SK-N-SH (cell line): ENCODE data around the gene NUTF2. TPM values are rescaled to one million over a fixed set of nuclear protein-coding genes. Genes with fewer than 3 reads are reported as not detected.

ENCODE experiments used
- CTCF ChIA-PET: fragments of 300-600, 350-600 bp; formaldehyde crosslinking; extraction: SDS; loops from one replicate; lab custom pipeline; 2021; lab: Yijun Ruan, JAX
- POLR2A ChIA-PET: fragments of 350-600 bp; sonication (Branson Sonifier 250); formaldehyde crosslinking; extraction: SDS; loops from one replicate; lab custom pipeline; 2020; ENCODE audit warnings: antibody characterized with exemption, inconsistent platforms; lab: Yijun Ruan, JAX
- DNase-seq: peaks from one replicate; pipeline ENCODE4 v3.0.0; 2012
- H2AFZ ChIP-seq: fragments of 200-600 bp; sonication (generic); 2 replicates; pipeline ENCODE4 v1.8.1; 2016; ENCODE audit warnings: antibody characterized with exemption, mild to moderate bottlenecking, low read depth
- H3F3A ChIP-seq: fragments of 200-600 bp; sonication (generic); replicated peaks from 2 replicates; pipeline ENCODE3; 2016; ENCODE audit warnings: antibody characterized with exemption, mild to moderate bottlenecking; ENCODE audit not compliant: insufficient read depth
- H3K27ac ChIP-seq, 2 experiments: fragments of 200-500 bp in 1 of 2; fragments of 200-600 bp in 1 of 2; sonication (Bioruptor generic) in 1 of 2; sonication (generic), shearing (Covaris generic) in 1 of 2; 2 replicates each; pipeline versions ENCODE4 v1.5.1 to v1.6.1; 2014 to 2016; ENCODE audit warnings: low read depth in 2 of 2, inconsistent platforms in 1 of 2, low read length in 1 of 2, mild to moderate bottlenecking in 1 of 2, mixed read lengths in 1 of 2
- H3K27me3 ChIP-seq: fragments of 200-600 bp; sonication (generic), shearing (Covaris generic); 2 replicates; pipeline ENCODE4 v1.6.1; 2016; ENCODE audit warnings: mixed run types; ENCODE audit not compliant: insufficient read depth
- H3K36me3 ChIP-seq, 2 experiments: fragments of 200-500 bp in 1 of 2; fragments of 200-600 bp in 1 of 2; sonication (Bioruptor generic) in 1 of 2; sonication (generic) in 1 of 2; replicated peaks in 1 of 2; 2 replicates each; pipeline versions ENCODE3 to v1.5.1; 2014 to 2016; ENCODE audit warnings: low read length in 1 of 2, mild to moderate bottlenecking in 1 of 2; ENCODE audit not compliant: insufficient read depth in 2 of 2, control insufficient read depth in 1 of 2
- H3K4me1 ChIP-seq, 2 experiments: fragments of 200-500 bp in 1 of 2; fragments of 200-600 bp in 1 of 2; sonication (Bioruptor generic) in 1 of 2; sonication (generic), shearing (Covaris generic) in 1 of 2; 2 replicates each; pipeline versions ENCODE4 v1.5.1 to v1.6.1; 2014 to 2016; ENCODE audit warnings: low read depth in 1 of 2, low read length in 1 of 2, mixed run types in 1 of 2; ENCODE audit not compliant: insufficient read depth in 2 of 2, control insufficient read depth in 1 of 2
- H3K4me2 ChIP-seq: fragments of 200-600 bp; sonication (generic), shearing (Covaris generic); 2 replicates; pipeline ENCODE4 v1.6.1; 2017; ENCODE audit warnings: mixed run types
- H3K4me3 ChIP-seq, 2 experiments: fragments of 200-500 bp in 1 of 2; fragments of 200-600 bp in 1 of 2; sonication (Bioruptor generic) in 1 of 2; sonication (generic), shearing (Covaris generic) in 1 of 2; 2 replicates each; pipeline versions ENCODE4 v1.5.1 to v1.8.1; 2014 to 2016; ENCODE audit warnings: low read depth in 2 of 2, inconsistent platforms in 1 of 2, low read length in 1 of 2, mild to moderate bottlenecking in 1 of 2, mixed read lengths in 1 of 2, moderate library complexity in 1 of 2
- H3K79me2 ChIP-seq: fragments of 200-600 bp; sonication (generic); 2 replicates; pipeline ENCODE4 v1.8.1; 2017; ENCODE audit warnings: mild to moderate bottlenecking; ENCODE audit not compliant: insufficient read depth
- H3K9ac ChIP-seq: fragments of 200-600 bp; sonication (generic); 2 replicates; pipeline ENCODE4 v1.6.1; 2017; ENCODE audit warnings: mixed run types
- H3K9me2 ChIP-seq: fragments of 200-600 bp; sonication (generic); 2 replicates; pipeline ENCODE4 v1.6.1; 2017; ENCODE audit warnings: mixed run types
- H3K9me3 ChIP-seq: fragments of 200-600 bp; sonication (generic); 2 replicates; pipeline ENCODE4 v1.6.1; 2017; ENCODE audit warnings: mixed run types, mild to moderate bottlenecking, moderate library complexity
- H4K20me1 ChIP-seq: fragments of 200-600 bp; sonication (generic); 2 replicates; pipeline ENCODE4 v1.6.1; 2017; ENCODE audit warnings: mild to moderate bottlenecking, mixed run types; ENCODE audit not compliant: insufficient read depth
- ELF1 ChIP-seq: IDR thresholded peaks from 2 replicates; pipeline ENCODE4 v1.4.0; 2012
- FOSL2 ChIP-seq: IDR thresholded peaks from 2 replicates; pipeline ENCODE4 v1.4.0; 2012; ENCODE audit warnings: low read depth, mild to moderate bottlenecking, moderate library complexity, borderline replicate concordance
- GABPA ChIP-seq: IDR thresholded peaks from 2 replicates; pipeline ENCODE4 v1.4.0; 2012; ENCODE audit warnings: low read depth, mild to moderate bottlenecking
- JUND ChIP-seq: IDR thresholded peaks from 2 replicates; pipeline ENCODE4 v1.4.0; 2012
- MEF2A ChIP-seq: IDR thresholded peaks from 2 replicates; pipeline ENCODE4 v1.4.0; 2012; ENCODE audit warnings: low read depth, borderline replicate concordance
- NFIC ChIP-seq: IDR thresholded peaks from 2 replicates; pipeline ENCODE4 v1.4.0; 2012; ENCODE audit warnings: borderline replicate concordance
- NRF1 ChIP-seq: IDR thresholded peaks from 2 replicates; pipeline ENCODE4 v1.6.1; 2012; ENCODE audit warnings: low read depth, mild to moderate bottlenecking, low read length
- POLR2AphosphoS5 ChIP-seq: IDR thresholded peaks from 2 replicates; pipeline ENCODE4 v1.6.1; 2012; ENCODE audit warnings: low read depth, low read length
- RFX5 ChIP-seq: IDR thresholded peaks from 2 replicates; pipeline ENCODE4 v1.6.1; 2012; ENCODE audit warnings: mild to moderate bottlenecking, improper control_type of control experiment, low read length
- RXRA ChIP-seq: IDR thresholded peaks from 2 replicates; pipeline ENCODE4 v1.4.0; 2012; ENCODE audit warnings: low read depth, mild to moderate bottlenecking, borderline replicate concordance
- SMC3 ChIP-seq: IDR thresholded peaks from 2 replicates; pipeline ENCODE4 v1.6.1; 2012; ENCODE audit warnings: low read depth, low read length, improper control_type of control experiment
- TAF1 ChIP-seq: IDR thresholded peaks from 2 replicates; pipeline ENCODE4 v1.6.1; 2012; ENCODE audit warnings: low read depth, mild to moderate bottlenecking, low read length, moderate library complexity, borderline replicate concordance
- TCF12 ChIP-seq: IDR thresholded peaks from 2 replicates; pipeline ENCODE4 v1.4.0; 2012
- YY1 ChIP-seq: IDR thresholded peaks from 2 replicates; pipeline ENCODE4 v1.4.0; 2012; ENCODE audit warnings: low read depth, mild to moderate bottlenecking
- WGBS: methylation state at CpG from one replicate; pipeline ENCODE4 v1.1.6; 2017; ENCODE audit warnings: low lambda C conversion rate; 5-methylcytosine and 5-hydroxymethylcytosine counted together
- polyA plus RNA-seq, 3 experiments: library from polyadenylated mRNA; depleted of rRNA; stranded (reverse); fragments of >200 nt; gene quantifications; 2 replicates each; pipeline ENCODE4 v1.2.3, GENCODE V29; 2012
- TF ChIP-seq, protein P1 (sequence below): IDR thresholded peaks from 2 replicates; pipeline ENCODE4; 2012
- TF ChIP-seq, protein P2 (sequence below): IDR thresholded peaks from 2 replicates; pipeline ENCODE4 v1.4.0; 2012; ENCODE audit warnings: low read depth
- TF ChIP-seq, protein P3 (sequence below): fragments of 150-350 bp; IDR thresholded peaks from 2 replicates; pipeline ENCODE4 v1.6.1; 2016; ENCODE audit warnings: mild to moderate bottlenecking, low read depth, low read length
- TF ChIP-seq, protein P4 (sequence below): IDR thresholded peaks from 2 replicates; pipeline ENCODE4 v1.4.0; 2012; ENCODE audit warnings: low read depth, borderline replicate concordance
- TF ChIP-seq, protein P5 (sequence below): IDR thresholded peaks from 2 replicates; pipeline ENCODE4 v1.4.0; 2012; ENCODE audit warnings: low read depth, borderline replicate concordance

The NUTF2 gene
- polyA plus RNA-seq, 1 of the 3 experiments (the other 2 are of a cell fraction), result 449 TPM

DNA sequence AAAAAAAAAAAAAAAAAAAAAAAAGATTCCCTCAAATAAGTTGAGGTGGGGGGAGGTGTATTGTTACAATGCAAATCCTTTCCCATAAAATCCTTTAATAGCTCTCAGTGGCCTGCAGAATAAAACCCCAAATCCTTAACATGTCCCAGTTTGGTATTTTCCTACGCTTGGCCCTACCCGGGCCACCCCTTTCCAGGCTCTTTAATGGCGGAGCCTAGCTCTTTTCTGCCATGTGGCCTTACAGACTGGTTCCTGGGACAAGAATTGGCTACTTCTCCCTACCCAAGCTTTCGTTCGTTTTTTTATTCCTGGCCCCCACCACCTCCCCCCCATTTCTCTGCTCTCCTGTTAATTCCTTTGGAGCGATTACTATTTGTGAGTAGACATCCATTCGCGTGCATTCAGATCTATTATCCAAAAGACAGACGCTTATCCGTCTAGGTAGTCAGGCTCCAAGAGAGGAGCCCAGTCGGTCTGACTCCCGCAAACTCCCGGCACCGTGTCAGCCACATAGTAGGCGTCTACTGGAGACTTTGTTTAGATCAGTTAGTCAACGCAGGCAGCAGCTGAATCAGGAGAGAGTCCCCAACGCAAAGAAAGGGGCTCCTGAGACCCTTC is 5.4 kb upstream of the NUTF2 start:
- Histone ChIP-seq H3K27ac (peak overlapping the region; percentile 98 to 99; a peak in 3 of 4 replicates), H3K36me3 (peaks cover 0 to 5% of the 10 kb centered on the region in 2 experiments), H4K20me1 (no peaks in the 10 kb centered on the region; the same call in 1 of the 2 replicates), H3K79me2 (peaks cover 37% of the 10 kb centered on the region), H3K9me3 (no peaks in the 10 kb centered on the region), H3K4me3 (peak overlapping the region; percentile 77 to 97), H3K9ac (peak overlapping the region; percentile 93; the same call in 1 of the 2 replicates), H3K4me1 (peaks cover 26 to 36% of the 10 kb centered on the region in 2 experiments), H3K4me2 (peak overlapping the region; percentile 91), H3K9me2 (no peaks in the 10 kb centered on the region), H2AFZ (peak overlapping the region; percentile 97), H3K27me3 (no peaks in the 10 kb centered on the region), H3F3A (peaks cover 28% of the 10 kb centered on the region)
- WGBS, result 68% methylated on average over 17 of the region's 17 CpGs
- TF ChIP-seq YY1 (no peak), TAF1 (no peak), ELF1 (no peak), MEF2A (no peak), FOSL2 (no peak), POLR2AphosphoS5 (no peak), TCF12 (no peak), JUND (no peak), GABPA (no peak), NRF1 (no peak), RXRA (no peak), RFX5 (no peak), NFIC (no peak), SMC3 (no peak)
- TF ChIP-seq, protein P1, sequence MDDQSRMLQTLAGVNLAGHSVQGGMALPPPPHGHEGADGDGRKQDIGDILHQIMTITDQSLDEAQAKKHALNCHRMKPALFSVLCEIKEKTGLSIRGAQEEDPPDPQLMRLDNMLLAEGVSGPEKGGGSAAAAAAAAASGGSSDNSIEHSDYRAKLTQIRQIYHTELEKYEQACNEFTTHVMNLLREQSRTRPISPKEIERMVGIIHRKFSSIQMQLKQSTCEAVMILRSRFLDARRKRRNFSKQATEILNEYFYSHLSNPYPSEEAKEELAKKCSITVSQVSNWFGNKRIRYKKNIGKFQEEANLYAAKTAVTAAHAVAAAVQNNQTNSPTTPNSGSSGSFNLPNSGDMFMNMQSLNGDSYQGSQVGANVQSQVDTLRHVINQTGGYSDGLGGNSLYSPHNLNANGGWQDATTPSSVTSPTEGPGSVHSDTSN, result no peak
- TF ChIP-seq, protein P2, sequence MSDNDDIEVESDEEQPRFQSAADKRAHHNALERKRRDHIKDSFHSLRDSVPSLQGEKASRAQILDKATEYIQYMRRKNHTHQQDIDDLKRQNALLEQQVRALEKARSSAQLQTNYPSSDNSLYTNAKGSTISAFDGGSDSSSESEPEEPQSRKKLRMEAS, result no peak
- TF ChIP-seq, protein P3, sequence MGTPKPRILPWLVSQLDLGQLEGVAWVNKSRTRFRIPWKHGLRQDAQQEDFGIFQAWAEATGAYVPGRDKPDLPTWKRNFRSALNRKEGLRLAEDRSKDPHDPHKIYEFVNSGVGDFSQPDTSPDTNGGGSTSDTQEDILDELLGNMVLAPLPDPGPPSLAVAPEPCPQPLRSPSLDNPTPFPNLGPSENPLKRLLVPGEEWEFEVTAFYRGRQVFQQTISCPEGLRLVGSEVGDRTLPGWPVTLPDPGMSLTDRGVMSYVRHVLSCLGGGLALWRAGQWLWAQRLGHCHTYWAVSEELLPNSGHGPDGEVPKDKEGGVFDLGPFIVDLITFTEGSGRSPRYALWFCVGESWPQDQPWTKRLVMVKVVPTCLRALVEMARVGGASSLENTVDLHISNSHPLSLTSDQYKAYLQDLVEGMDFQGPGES, result no peak
- TF ChIP-seq, protein P4, sequence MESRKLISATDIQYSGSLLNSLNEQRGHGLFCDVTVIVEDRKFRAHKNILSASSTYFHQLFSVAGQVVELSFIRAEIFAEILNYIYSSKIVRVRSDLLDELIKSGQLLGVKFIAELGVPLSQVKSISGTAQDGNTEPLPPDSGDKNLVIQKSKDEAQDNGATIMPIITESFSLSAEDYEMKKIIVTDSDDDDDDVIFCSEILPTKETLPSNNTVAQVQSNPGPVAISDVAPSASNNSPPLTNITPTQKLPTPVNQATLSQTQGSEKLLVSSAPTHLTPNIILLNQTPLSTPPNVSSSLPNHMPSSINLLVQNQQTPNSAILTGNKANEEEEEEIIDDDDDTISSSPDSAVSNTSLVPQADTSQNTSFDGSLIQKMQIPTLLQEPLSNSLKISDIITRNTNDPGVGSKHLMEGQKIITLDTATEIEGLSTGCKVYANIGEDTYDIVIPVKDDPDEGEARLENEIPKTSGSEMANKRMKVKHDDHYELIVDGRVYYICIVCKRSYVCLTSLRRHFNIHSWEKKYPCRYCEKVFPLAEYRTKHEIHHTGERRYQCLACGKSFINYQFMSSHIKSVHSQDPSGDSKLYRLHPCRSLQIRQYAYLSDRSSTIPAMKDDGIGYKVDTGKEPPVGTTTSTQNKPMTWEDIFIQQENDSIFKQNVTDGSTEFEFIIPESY, result no peak
- TF ChIP-seq, protein P5, sequence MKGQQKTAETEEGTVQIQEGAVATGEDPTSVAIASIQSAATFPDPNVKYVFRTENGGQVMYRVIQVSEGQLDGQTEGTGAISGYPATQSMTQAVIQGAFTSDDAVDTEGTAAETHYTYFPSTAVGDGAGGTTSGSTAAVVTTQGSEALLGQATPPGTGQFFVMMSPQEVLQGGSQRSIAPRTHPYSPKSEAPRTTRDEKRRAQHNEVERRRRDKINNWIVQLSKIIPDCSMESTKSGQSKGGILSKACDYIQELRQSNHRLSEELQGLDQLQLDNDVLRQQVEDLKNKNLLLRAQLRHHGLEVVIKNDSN, result no peak
- ChIA-PET POLR2A (no interaction called here), CTCF (interaction anchor here (0.8 to 3.5 kb wide), 11 partner anchors 8 to 321 kb away, joined by 3 to 25 read pairs (median 3); partner anchors contain the start of genes CTRL, NRN1L, RANBP10 and TSNAXIP1)
- DNase-seq, result no peak
